Thyroid gland (tissue), 4 donors: ENCODE data around the gene MYO15A. TPM values are rescaled to one million over a fixed set of nuclear protein-coding genes. Genes with fewer than 3 reads are reported as not detected.

Experiments
- DNase-seq, 2 donors: peaks; one replicate each; pipeline ENCODE4 v3.0.0-alpha.2; 2019
- H3K27ac ChIP-seq, 3 donors: fragments of 200-600 bp; sonication (generic); 1 replicate in 2 of 3; 2 replicates in 1 of 3; pipeline ENCODE4 v1.5.1; 2016 to 2019; ENCODE audit warnings: mild to moderate bottlenecking in 1 of 3, moderate library complexity in 1 of 3
- H3K27me3 ChIP-seq: fragments of 200-600 bp; sonication (generic); one replicate; pipeline ENCODE4 v1.5.1; 2019
- H3K36me3 ChIP-seq, 2 donors: fragments of 200-600 bp; sonication (generic); one replicate each; pipeline ENCODE4 v1.5.1; 2016 to 2019
- H3K4me1 ChIP-seq, 2 donors: fragments of 200-600 bp; sonication (generic); one replicate each; pipeline ENCODE4 v1.5.1; 2017 to 2019
- H3K4me3 ChIP-seq, 3 donors: fragments of 200-600 bp; sonication (generic); replicated peaks in 1 of 3; 1 replicate in 2 of 3; 2 replicates in 1 of 3; pipeline ENCODE4 v1.5.1; 2016; ENCODE audit warnings: mild to moderate bottlenecking in 1 of 3
- H3K9me3 ChIP-seq: fragments of 200-600 bp; sonication (generic); one replicate; pipeline ENCODE4 v1.5.1; 2017
- POLR2A ChIP-seq, 2 donors: fragments of 450-650 bp; IDR thresholded peaks; one replicate each; pipeline ENCODE4 v1.6.1; 2017; ENCODE audit warnings: antibody characterized with exemption in 2 of 2, mild to moderate bottlenecking in 2 of 2, moderate library complexity in 1 of 2
- WGBS, 2 donors: methylation state at CpG; one replicate each; pipeline ENCODE4 v1.1.5; 2017; 5-methylcytosine and 5-hydroxymethylcytosine counted together
- intact Hi-C: fragments of 100-400 bp; cut with DNase I; formaldehyde crosslinking; loops from one replicate; pipeline ENCODE4 v1.15.1; 2023
- total RNA-seq, 4 donors: library from RNA; depleted of rRNA; stranded (reverse); fragments of >200 nt; gene quantifications; one replicate each; pipeline ENCODE4 v1.2.3, GENCODE V29; 2016
- TF ChIP-seq, protein P1 (sequence below), 6 experiments: fragments of 200-600 bp in 3 of 6; fragments of 450-650 bp in 3 of 6; sonication (generic) in 3 of 6; IDR thresholded peaks; one replicate each; pipeline ENCODE4 v1.5.1; 2016 to 2019; ENCODE audit warnings: antibody characterized with exemption in 6 of 6, mild to moderate bottlenecking in 2 of 6, inconsistent platforms in 1 of 6, moderate library complexity in 1 of 6

MYO15A gene
- total RNA-seq, 4 donors from 2014 or later: 1.3 to 3.6 (median 1.7) TPM

GRCh38 chr17:18115517-18115916 is 7.0 kb downstream of the MYO15A start:
- DNase-seq: no peak
- no peaks in the 10 kb centered on the region for H3K27me3 ChIP-seq
- H3K4me3 ChIP-seq: no peak overlapping the region
- H3K36me3 ChIP-seq: no peaks in the 10 kb centered on the region
- intact Hi-C loops: no loop called here
- TF ChIP-seq, protein P1, sequence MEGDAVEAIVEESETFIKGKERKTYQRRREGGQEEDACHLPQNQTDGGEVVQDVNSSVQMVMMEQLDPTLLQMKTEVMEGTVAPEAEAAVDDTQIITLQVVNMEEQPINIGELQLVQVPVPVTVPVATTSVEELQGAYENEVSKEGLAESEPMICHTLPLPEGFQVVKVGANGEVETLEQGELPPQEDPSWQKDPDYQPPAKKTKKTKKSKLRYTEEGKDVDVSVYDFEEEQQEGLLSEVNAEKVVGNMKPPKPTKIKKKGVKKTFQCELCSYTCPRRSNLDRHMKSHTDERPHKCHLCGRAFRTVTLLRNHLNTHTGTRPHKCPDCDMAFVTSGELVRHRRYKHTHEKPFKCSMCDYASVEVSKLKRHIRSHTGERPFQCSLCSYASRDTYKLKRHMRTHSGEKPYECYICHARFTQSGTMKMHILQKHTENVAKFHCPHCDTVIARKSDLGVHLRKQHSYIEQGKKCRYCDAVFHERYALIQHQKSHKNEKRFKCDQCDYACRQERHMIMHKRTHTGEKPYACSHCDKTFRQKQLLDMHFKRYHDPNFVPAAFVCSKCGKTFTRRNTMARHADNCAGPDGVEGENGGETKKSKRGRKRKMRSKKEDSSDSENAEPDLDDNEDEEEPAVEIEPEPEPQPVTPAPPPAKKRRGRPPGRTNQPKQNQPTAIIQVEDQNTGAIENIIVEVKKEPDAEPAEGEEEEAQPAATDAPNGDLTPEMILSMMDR (IDR thresholded peaks at IDR 0.05): no peak
- TF ChIP-seq POLR2A (IDR thresholded peaks at IDR 0.05): no peak
- no peaks in the 10 kb centered on the region for H3K9me3 ChIP-seq
- no peaks in the 10 kb centered on the region for H3K4me1 ChIP-seq
- 76 to 78% methylated on average over 7 of the region's 7 CpGs for WGBS, 2 donors
- no peak overlapping the region for H3K27ac ChIP-seq

- TF ChIP-seq, protein P1 (IDR thresholded peaks at IDR 0.05): no peak
- TF ChIP-seq POLR2A (IDR thresholded peaks at IDR 0.05): no peak
- Histone ChIP-seq H3K4me1 (no peaks in the 10 kb centered on the region), H3K27ac (no peak overlapping the region), H3K36me3 (no peaks in the 10 kb centered on the region), H3K9me3 (no peaks in the 10 kb centered on the region), H3K4me3 (no peak overlapping the region), H3K27me3 (no peaks in the 10 kb centered on the region)
- no peak for DNase-seq
- 85 to 94% methylated on average over 2 to 5 of the region's 5 CpGs for WGBS, 2 donors
- intact Hi-C loops: no loop called here
Observed at GRCh38 chr17:18116078-18116477, 7.5 kb downstream of the MYO15A start.

GRCh38 chr17:18117533-18117932 is 9.0 kb downstream of the MYO15A start:
- 100% methylated on average over 1 of the region's 1 CpG for WGBS, 2 donors
- H3K9me3 ChIP-seq: no peaks in the 10 kb centered on the region

GRCh38 chr17:18117982-18118975 is 9.7 kb downstream of the MYO15A start:
- Histone ChIP-seq H3K4me3 (no peak overlapping the region), H3K27me3 (no peaks in the 10 kb centered on the region), H3K4me1 (no peaks in the 10 kb centered on the region), H3K36me3 (no peaks in the 10 kb centered on the region), H3K9me3 (no peaks in the 10 kb centered on the region), H3K27ac (no peak overlapping the region)
- intact Hi-C loops: no loop called here
- no peak for DNase-seq
- 87 to 90% methylated on average over 29 to 33 of the region's 33 CpGs for WGBS, 2 donors
- TF ChIP-seq POLR2A (IDR thresholded peaks at IDR 0.05): no peak
- TF ChIP-seq, protein P1 (IDR thresholded peaks at IDR 0.05): no peak

More at GRCh38 chr17:18117533-18117932, 9.0 kb downstream of the MYO15A start:
- Histone ChIP-seq H3K4me3 (no peak overlapping the region), H3K27ac (no peak overlapping the region), H3K4me1 (no peaks in the 10 kb centered on the region), H3K27me3 (no peaks in the 10 kb centered on the region), H3K36me3 (no peaks in the 10 kb centered on the region)
- DNase-seq: no peak
- TF ChIP-seq, protein P1 (IDR thresholded peaks at IDR 0.05): no peak
- TF ChIP-seq POLR2A (IDR thresholded peaks at IDR 0.05): no peak
- intact Hi-C loops: no loop called here

GRCh38 chr17:18119166-18119745 is 10.7 kb downstream of the MYO15A start:
- Histone ChIP-seq H3K4me1 (no peaks in the 10 kb centered on the region), H3K27me3 (no peaks in the 10 kb centered on the region), H3K4me3 (no peak overlapping the region), H3K36me3 (no peaks in the 10 kb centered on the region), H3K9me3 (no peaks in the 10 kb centered on the region), H3K27ac (no peak overlapping the region)
- intact Hi-C loops: no loop called here
- no peak for DNase-seq
- 98% methylated on average over 23 to 43 of the region's 57 CpGs for WGBS, 2 donors
- TF ChIP-seq, protein P1 (IDR thresholded peaks at IDR 0.05): no peak
- TF ChIP-seq POLR2A (IDR thresholded peaks at IDR 0.05): no peak
